Measurements from ENCODE around the gene CNTROB. TPM values are rescaled to one million over a fixed set of nuclear protein-coding genes. Genes with fewer than 3 reads are reported as not detected.

Gene CNTROB
- total RNA-seq, 3 donors from 2014 or later: 23.7 to 34.5 (median 31.4) TPM

GRCh38 chr17:7959503-7960253 lies 27.7 kb downstream of the CNTROB start:
- H3K4me3 ChIP-seq: no peak overlapping the region
- H3K4me1 ChIP-seq (ENCODE audit: low read depth): no peaks in the 10 kb centered on the region
- no peaks in the 10 kb centered on the region for H3K9me3 ChIP-seq
- DNase-seq: no peak
- no peak for TF ChIP-seq CTCF (IDR thresholded peaks at IDR 0.05)
- no peaks in the 10 kb centered on the region for H3K36me3 ChIP-seq (ENCODE audit: low read depth)
- ATAC-seq: no peak
- intact Hi-C loops (cut with DNase I, micrococcal nuclease): no loop called here

DNA sequence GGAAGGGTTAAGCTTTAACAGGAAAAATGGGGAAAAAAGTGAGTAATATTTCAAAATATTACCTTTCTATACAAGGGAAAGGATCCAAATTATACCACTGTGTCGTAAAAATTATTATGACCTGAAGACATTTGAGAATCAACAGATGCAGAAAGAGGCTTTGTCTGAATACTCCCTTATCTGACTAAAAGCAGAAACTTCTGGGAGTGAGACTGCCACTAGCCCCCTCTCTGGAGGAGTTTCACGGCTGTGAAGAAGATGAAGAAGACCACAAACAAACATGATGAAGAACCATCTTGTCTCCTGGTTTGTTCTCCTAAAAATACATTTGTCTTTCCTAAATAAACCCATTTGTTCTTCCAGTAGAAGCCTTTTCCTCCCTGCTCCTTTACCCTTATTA lies 29.4 kb downstream of the CNTROB start:
- no peak overlapping the region for H3K4me3 ChIP-seq
- H3K36me3 ChIP-seq (ENCODE audit: low read depth): no peaks in the 10 kb centered on the region
- H3K9me3 ChIP-seq: no peaks in the 10 kb centered on the region
- intact Hi-C loops (cut with DNase I, micrococcal nuclease): no loop called here
- ATAC-seq: no peak
- no peaks in the 10 kb centered on the region for H3K4me1 ChIP-seq (ENCODE audit: low read depth)
- DNase-seq: no peak
- TF ChIP-seq CTCF (IDR thresholded peaks at IDR 0.05): no peak

DNA sequence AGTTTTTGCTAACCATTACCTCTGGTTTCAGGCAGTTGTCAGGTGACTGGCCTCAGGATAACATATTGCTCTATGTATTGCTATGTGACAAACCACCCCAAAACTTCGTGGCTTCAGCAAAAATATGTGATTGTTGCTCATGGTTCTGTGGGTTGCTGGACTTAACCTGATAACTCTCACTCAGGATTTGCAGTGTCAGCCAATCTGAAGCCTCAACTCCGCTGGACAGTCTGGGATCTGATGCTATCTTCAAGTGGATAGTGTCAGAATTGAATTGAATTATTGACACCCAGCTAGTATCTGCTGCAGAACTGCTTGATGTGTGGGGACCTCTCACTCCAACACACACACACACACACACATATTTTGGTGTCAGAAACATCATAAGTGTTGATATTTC lies 35.7 kb downstream of the CNTROB start:
- Histone ChIP-seq H3K4me1 (ENCODE audit: low read depth) (no peaks in the 10 kb centered on the region), H3K9me3 (no peaks in the 10 kb centered on the region), H3K4me3 (no peak overlapping the region), H3K36me3 (ENCODE audit: low read depth) (no peaks in the 10 kb centered on the region)
- DNase-seq (no peak), ATAC-seq (no peak)
- no peak for TF ChIP-seq CTCF (IDR thresholded peaks at IDR 0.05)
- intact Hi-C loops (cut with DNase I, micrococcal nuclease): no loop called here

- TF ChIP-seq CTCF (IDR thresholded peaks at IDR 0.05): no peak
- H3K9me3 ChIP-seq: peaks cover 7% of the 10 kb centered on the region
- no peaks in the 10 kb centered on the region for H3K36me3 ChIP-seq (ENCODE audit: low read depth)
- intact Hi-C loops (cut with DNase I, micrococcal nuclease): no loop called here
- no peaks in the 10 kb centered on the region for H3K4me1 ChIP-seq (ENCODE audit: low read depth)
- no peak overlapping the region for H3K4me3 ChIP-seq
- DNase-seq (no peak), ATAC-seq (no peak)
These were observed 37.4 kb downstream of the CNTROB start for GRCh38 chr17:7969433-7969832.

DNA sequence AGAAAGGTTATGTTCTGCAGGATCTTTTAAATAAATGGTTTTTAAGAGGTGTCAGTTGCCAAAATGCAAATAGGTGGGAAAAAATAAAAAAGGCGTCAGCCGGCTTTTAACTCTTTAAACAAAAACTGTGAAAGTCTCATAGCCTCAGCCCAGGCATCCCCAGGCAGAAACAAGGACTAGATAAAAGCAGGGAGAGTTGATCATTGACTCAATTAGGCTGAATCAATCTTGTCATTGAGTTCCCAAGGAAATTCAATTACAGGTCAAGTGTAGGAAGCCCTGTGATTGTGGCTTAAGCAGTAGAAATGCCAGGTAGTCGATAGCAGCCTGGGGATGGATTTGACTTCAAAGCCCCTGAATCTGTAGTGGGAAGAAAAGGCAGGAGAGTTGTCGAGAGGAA lies 39.6 kb downstream of the CNTROB start:
- DNase-seq: no peak
- no peak for TF ChIP-seq CTCF (IDR thresholded peaks at IDR 0.05)
- intact Hi-C loops (cut with DNase I, micrococcal nuclease): no loop called here
- peaks cover 2% of the 10 kb centered on the region for H3K4me1 ChIP-seq (ENCODE audit: low read depth)
- no peak for ATAC-seq
- no peaks in the 10 kb centered on the region for H3K36me3 ChIP-seq (ENCODE audit: low read depth)
- H3K4me3 ChIP-seq: no peak overlapping the region
- H3K9me3 ChIP-seq: peaks cover 22% of the 10 kb centered on the region

Measured in mucosa of descending colon (tissue), 3 donors.